Mesenchymal stem cell (in vitro differentiated cells and primary cell): ENCODE measurements around the gene RPE65. TPM values are rescaled to one million over a fixed set of nuclear protein-coding genes. Genes with fewer than 3 reads are reported as not detected.

Experiments used
- DNase-seq: peaks from one replicate; pipeline ENCODE4 v3.0.0-alpha.2; 2013
- H2AFZ ChIP-seq: one replicate; pipeline ENCODE4 v1.6.1; 2013; ENCODE audit warnings: low read depth, mild to moderate bottlenecking, control low read depth, inconsistent platforms, low read length, moderate library complexity
- H2AK5ac ChIP-seq: 2 replicates; pipeline ENCODE4 v1.6.1; 2013; ENCODE audit warnings: low read length, moderate library complexity, mild to moderate bottlenecking, inconsistent platforms; ENCODE audit not compliant: severe bottlenecking
- H2BK120ac ChIP-seq: one replicate; pipeline ENCODE4 v1.6.1; 2013; ENCODE audit warnings: low read depth, mild to moderate bottlenecking, inconsistent platforms, low read length, moderate library complexity
- H2BK12ac ChIP-seq, 2 experiments: one replicate each; pipeline ENCODE4 v1.6.1; 2013; ENCODE audit warnings: inconsistent platforms in 2 of 2, low read length in 2 of 2, mild to moderate bottlenecking in 2 of 2, moderate library complexity in 2 of 2, control low read depth in 1 of 2
- H2BK15ac ChIP-seq: one replicate; pipeline ENCODE4 v1.6.1; 2013; ENCODE audit warnings: mild to moderate bottlenecking, low read depth, inconsistent platforms; ENCODE audit not compliant: poor library complexity, severe bottlenecking
- H2BK5ac ChIP-seq: 2 replicates; pipeline ENCODE4 v1.6.1; 2013; ENCODE audit warnings: low read depth, mild to moderate bottlenecking, low read length, control low read depth, inconsistent platforms; ENCODE audit not compliant: poor library complexity, severe bottlenecking
- H3K14ac ChIP-seq, 2 experiments: one replicate each; pipeline ENCODE4 v1.6.1; 2013; ENCODE audit warnings: inconsistent platforms in 2 of 2, low read length in 2 of 2, control low read depth in 1 of 2, mild to moderate bottlenecking in 1 of 2, moderate library complexity in 1 of 2
- H3K18ac ChIP-seq, 2 experiments: one replicate each; pipeline ENCODE4 v1.6.1; 2013; ENCODE audit warnings: inconsistent platforms in 2 of 2, low read length in 2 of 2, control low read depth in 1 of 2, low read depth in 1 of 2, mild to moderate bottlenecking in 1 of 2
- H3K23ac ChIP-seq, 2 experiments: one replicate each; pipeline ENCODE4 v1.6.1; 2013; ENCODE audit warnings: inconsistent platforms in 2 of 2, low read length in 2 of 2, mild to moderate bottlenecking in 2 of 2, moderate library complexity in 2 of 2, control low read depth in 1 of 2
- H3K27ac ChIP-seq: 2 replicates; pipeline ENCODE4 v1.5.1; 2013; ENCODE audit warnings: mild to moderate bottlenecking, moderate library complexity, low read length, control low read depth, inconsistent platforms; ENCODE audit not compliant: poor library complexity, severe bottlenecking
- H3K27me3 ChIP-seq, 2 experiments: 2 replicates each; pipeline versions ENCODE4 v1.6.1 to v1.7.0; 2013; ENCODE audit warnings: low read length in 2 of 2, mild to moderate bottlenecking in 2 of 2, moderate library complexity in 2 of 2, control low read depth in 1 of 2, inconsistent platforms in 1 of 2; ENCODE audit not compliant: control insufficient read depth in 1 of 2, insufficient read depth in 1 of 2
- H3K36me3 ChIP-seq, 2 experiments: 2 replicates each; pipeline versions ENCODE4 v1.6.1 to v1.7.0; 2013; ENCODE audit warnings: low read length in 2 of 2, control low read depth in 1 of 2, inconsistent platforms in 1 of 2, low read depth in 1 of 2, mild to moderate bottlenecking in 1 of 2; ENCODE audit not compliant: insufficient read depth in 2 of 2, control insufficient read depth in 1 of 2
- H3K4ac ChIP-seq, 2 experiments: one replicate each; pipeline ENCODE4 v1.6.1; 2013; ENCODE audit warnings: inconsistent platforms in 2 of 2, low read length in 2 of 2, mild to moderate bottlenecking in 2 of 2, moderate library complexity in 2 of 2, control low read depth in 1 of 2, low read depth in 1 of 2
- H3K4me1 ChIP-seq: 2 replicates; pipeline ENCODE4 v1.6.1; 2013; ENCODE audit warnings: low read depth, low read length, control low read depth; ENCODE audit not compliant: control insufficient read depth, insufficient read depth
- H3K4me2 ChIP-seq: 2 replicates; pipeline ENCODE4 v1.6.1; 2013; ENCODE audit warnings: low read length, mild to moderate bottlenecking, inconsistent platforms; ENCODE audit not compliant: poor library complexity, severe bottlenecking
- H3K4me3 ChIP-seq, 2 experiments: 2 replicates each; pipeline versions ENCODE4 v1.5.1 to v1.7.0; 2013; ENCODE audit warnings: low read length in 2 of 2, mild to moderate bottlenecking in 2 of 2, control low read depth in 1 of 2, low read depth in 1 of 2; ENCODE audit not compliant: insufficient read depth in 1 of 2
- H3K79me1 ChIP-seq: replicated peaks from 2 replicates; pipeline ENCODE4 v1.6.1; 2013; ENCODE audit warnings: mild to moderate bottlenecking, control low read depth, low read length, inconsistent platforms; ENCODE audit not compliant: poor library complexity, severe bottlenecking
- H3K9ac ChIP-seq: 2 replicates; pipeline ENCODE4 v1.7.0; 2013; ENCODE audit warnings: mild to moderate bottlenecking, low read length, moderate library complexity
- H3K9me3 ChIP-seq: 2 replicates; pipeline ENCODE4 v1.7.0; 2013; ENCODE audit warnings: mild to moderate bottlenecking, low read length; ENCODE audit not compliant: control insufficient read depth
- H4K8ac ChIP-seq: one replicate; pipeline ENCODE4 v1.6.1; 2013; ENCODE audit warnings: inconsistent platforms, mild to moderate bottlenecking, low read length, moderate library complexity
- H4K91ac ChIP-seq: one replicate; pipeline ENCODE4 v1.6.1; 2013; ENCODE audit warnings: mild to moderate bottlenecking, low read length, inconsistent platforms
- WGBS: methylation state at CpG from one replicate; pipeline ENCODE4 v1.1.7; 2013; ENCODE audit warnings: mixed read lengths; 5-methylcytosine and 5-hydroxymethylcytosine counted together
- small RNA-seq: library from polyadenylated mRNA; stranded (forward); fragments of <200 nt; extraction: miRNeasy Mini kit (QIAGEN cat#:217004); gene quantifications from one replicate; pipeline ENCODE3, GENCODE V24; 2013; ENCODE audit warnings: low read depth

Gene RPE65

DNA sequence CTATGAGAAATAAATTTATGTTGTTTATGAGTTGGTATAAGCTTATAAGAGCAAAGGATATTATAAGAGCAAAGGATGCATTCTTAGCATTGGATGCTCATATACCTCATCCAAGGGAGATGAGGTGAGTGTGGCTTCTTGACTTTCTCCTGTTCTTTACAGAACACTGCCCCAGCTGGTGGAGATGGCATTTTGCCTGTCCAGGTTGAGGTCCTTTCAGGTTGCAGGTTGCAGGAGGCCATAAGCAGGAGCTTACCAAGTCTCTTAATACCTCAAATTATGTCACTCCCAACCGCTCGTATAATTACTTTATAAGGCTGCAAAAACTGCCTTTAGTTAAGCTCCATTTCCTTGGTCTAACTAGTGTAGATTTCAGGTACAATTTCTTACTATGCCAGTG lies 66.7 kb downstream of the RPE65 start:
- no peak overlapping the region for H3K14ac ChIP-seq
- no peak overlapping the region for H2BK15ac ChIP-seq
- H3K23ac ChIP-seq: no peak overlapping the region
- no peak overlapping the region for H2BK5ac ChIP-seq
- H3K4me2 ChIP-seq: no peak overlapping the region
- no peak overlapping the region for H4K91ac ChIP-seq
- no peak overlapping the region for H2AK5ac ChIP-seq
- H3K4ac ChIP-seq: peak overlapping the region in 1 of 2 experiments; percentile 88
- H3K4me3 ChIP-seq: no peak overlapping the region
- H2AFZ ChIP-seq: no peak overlapping the region
- no peak overlapping the region for H3K27ac ChIP-seq
- no peak overlapping the region for H3K9ac ChIP-seq
- H4K8ac ChIP-seq: peak overlapping the region; percentile 45
- no peak overlapping the region for H2BK120ac ChIP-seq
- H3K9me3 ChIP-seq: no peaks in the 10 kb centered on the region
- no peaks in the 10 kb centered on the region for H3K27me3 ChIP-seq
- peak overlapping the region in 1 of 2 experiments; percentile 12 for H3K18ac ChIP-seq
- peak overlapping the region in 1 of 2 experiments; percentile 94 for H2BK12ac ChIP-seq
- 100% methylated on average over 2 of the region's 2 CpGs for WGBS
- H3K79me1 ChIP-seq: no peaks in the 10 kb centered on the region
- no peaks in the 10 kb centered on the region for H3K36me3 ChIP-seq
- H3K4me1 ChIP-seq: no peaks in the 10 kb centered on the region
- DNase-seq: no peak

DNA sequence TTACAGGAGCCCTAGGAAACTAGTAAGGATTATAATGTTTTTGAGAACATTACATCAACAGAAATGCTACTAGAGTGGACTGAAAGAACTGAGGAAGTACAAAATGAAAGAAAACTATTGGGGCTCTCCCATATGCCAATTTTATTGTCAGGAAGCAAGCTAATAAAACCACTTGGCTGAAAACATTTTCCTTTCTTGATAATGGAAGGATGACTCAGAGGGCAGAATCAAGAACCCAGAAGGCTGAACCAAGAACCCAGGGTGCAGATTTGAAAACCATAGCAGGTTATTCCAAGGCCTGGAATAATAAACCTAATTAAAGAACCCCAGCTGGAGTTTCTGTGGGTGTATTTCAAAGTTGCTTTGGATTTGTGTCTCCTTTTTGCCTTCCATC lies 70.7 kb downstream of the RPE65 start:
- no peak overlapping the region for H2BK12ac ChIP-seq
- H3K4me2 ChIP-seq: no peak overlapping the region
- H2BK15ac ChIP-seq: no peak overlapping the region
- H3K18ac ChIP-seq: no peak overlapping the region
- no peak overlapping the region for H2AK5ac ChIP-seq
- no peak overlapping the region for H3K27ac ChIP-seq
- H4K91ac ChIP-seq: no peak overlapping the region
- H2BK5ac ChIP-seq: no peak overlapping the region
- no peak overlapping the region for H2BK120ac ChIP-seq
- no peak overlapping the region for H4K8ac ChIP-seq
- H3K9ac ChIP-seq: no peak overlapping the region
- no peaks in the 10 kb centered on the region for H3K79me1 ChIP-seq
- no peaks in the 10 kb centered on the region for H3K9me3 ChIP-seq
- H3K4ac ChIP-seq: no peak overlapping the region
- H3K36me3 ChIP-seq: no peaks in the 10 kb centered on the region
- H3K27me3 ChIP-seq: no peaks in the 10 kb centered on the region
- H3K23ac ChIP-seq: no peak overlapping the region
- H3K4me3 ChIP-seq: no peak overlapping the region
- H3K4me1 ChIP-seq: peaks cover 2% of the 10 kb centered on the region
- no peak overlapping the region for H3K14ac ChIP-seq
- DNase-seq: peak; percentile 28
- no peak overlapping the region for H2AFZ ChIP-seq

Small RNAs within 50 kb of the gene (small RNA-seq; reads per million reads assigned to genes)
- gene AL139413.1: not detected
